ENCODE data around the gene STPG2.
"Not testable (repeated sequence)": the region's sequence is repeated elsewhere in the genome, so short reads cannot be mapped to it uniquely, and the experiment has no call there.

Gene STPG2

DNA sequence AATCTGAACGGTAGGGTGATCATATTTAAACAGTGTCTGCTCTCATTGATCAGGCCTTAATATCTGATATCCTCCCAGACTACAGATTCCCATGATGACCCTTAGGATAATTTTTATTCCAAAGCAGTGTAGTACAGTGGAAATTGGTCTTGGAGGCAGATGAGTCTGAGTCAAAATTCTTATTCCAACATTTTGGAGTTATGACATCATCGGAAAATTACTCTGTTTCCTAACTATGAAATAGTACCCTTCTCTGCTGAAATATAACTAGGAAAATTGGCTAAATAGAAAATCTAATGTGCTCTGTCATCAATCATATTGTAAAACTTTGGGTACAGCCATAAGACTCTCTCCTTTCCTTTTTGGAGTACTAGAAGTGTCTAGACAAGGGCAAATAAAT, 583.3 kb downstream of the STPG2 start:
- Histone ChIP-seq H3K36me3 (ENCODE audit: control insufficient read depth, insufficient read depth, low read length) (no peaks in the 10 kb centered on the region), H3K9me3 (ENCODE audit: control insufficient read depth, low read length) (no peaks in the 10 kb centered on the region), H3K27ac (ENCODE audit: insufficient read depth, low read length, poor library complexity, severe bottlenecking) (no peak overlapping the region), H3K4me1 (ENCODE audit: control insufficient read depth, insufficient read depth, low read length, poor library complexity, severe bottlenecking) (no peaks in the 10 kb centered on the region), H3K4me3 (ENCODE audit: insufficient read depth, low read depth, low read length, poor library complexity, severe bottlenecking) (no peak overlapping the region), H3K27me3 (replicated peaks; ENCODE audit: control insufficient read depth, insufficient read depth, low read length, poor library complexity, severe bottlenecking) (no peaks in the 10 kb centered on the region)
- no peak for DNase-seq

DNA sequence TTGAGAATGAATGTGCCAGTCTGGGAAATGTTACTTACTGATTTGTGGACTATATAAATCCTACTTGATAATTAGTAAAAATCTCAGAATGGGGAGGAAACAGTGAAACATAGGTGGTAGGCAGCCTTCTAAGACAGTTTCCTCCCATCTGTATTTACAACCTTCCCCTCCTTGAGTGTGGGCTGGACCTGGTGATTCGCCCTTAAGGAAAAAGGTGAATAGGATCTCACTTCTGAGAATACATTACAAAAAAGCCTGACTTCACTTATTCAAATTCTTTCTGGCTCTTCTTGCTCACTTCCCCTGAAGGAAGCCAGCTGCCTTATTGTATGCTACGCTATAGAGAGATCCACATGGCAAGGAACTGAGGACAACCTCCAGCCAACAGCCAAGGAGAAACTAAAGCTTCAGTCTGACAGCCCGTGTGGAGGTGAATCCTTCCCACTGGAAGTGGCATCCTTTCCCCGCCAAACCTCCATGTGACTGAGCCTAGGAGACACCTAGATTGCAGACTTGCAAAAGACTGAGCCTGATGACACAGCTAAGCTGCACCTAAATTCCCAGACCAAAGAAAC, 585.0 kb downstream of the STPG2 start:
- DNase-seq = no peak
- H3K4me1 ChIP-seq (ENCODE audit: control insufficient read depth, insufficient read depth, low read length, poor library complexity, severe bottlenecking) = no peaks in the 10 kb centered on the region
- no peaks in the 10 kb centered on the region for H3K36me3 ChIP-seq (ENCODE audit: control insufficient read depth, insufficient read depth, low read length)
- H3K4me3 ChIP-seq (ENCODE audit: insufficient read depth, low read depth, low read length, poor library complexity, severe bottlenecking) = no peak overlapping the region
- H3K27ac ChIP-seq (ENCODE audit: insufficient read depth, low read length, poor library complexity, severe bottlenecking) = no peak overlapping the region
- H3K9me3 ChIP-seq (ENCODE audit: control insufficient read depth, low read length) = no peaks in the 10 kb centered on the region
- H3K27me3 ChIP-seq (replicated peaks; ENCODE audit: control insufficient read depth, insufficient read depth, low read length, poor library complexity, severe bottlenecking) = no peaks in the 10 kb centered on the region

DNA sequence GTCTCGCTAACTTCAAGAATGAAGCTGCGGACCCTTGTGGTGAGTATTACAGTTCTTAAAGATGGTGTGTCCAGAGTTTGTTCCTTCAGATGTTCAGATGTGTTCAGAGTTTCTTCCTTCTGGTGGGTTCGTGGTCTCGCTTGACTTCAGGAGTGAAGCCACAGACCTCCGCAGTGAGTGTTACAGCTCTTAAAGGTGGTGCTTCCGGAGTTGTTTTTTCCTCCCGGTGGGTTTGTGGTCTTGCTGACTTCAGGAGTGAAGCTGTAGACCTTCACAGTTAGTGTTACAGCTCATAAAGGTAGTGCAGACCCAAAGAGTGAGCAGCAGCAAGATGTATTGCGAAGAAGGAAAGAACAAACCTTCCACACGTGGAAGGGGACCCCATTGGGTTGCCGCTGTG, 592.6 kb downstream of the STPG2 start:
- H3K4me1 ChIP-seq (ENCODE audit: control insufficient read depth, insufficient read depth, low read length, poor library complexity, severe bottlenecking); H3K9me3 ChIP-seq (ENCODE audit: control insufficient read depth, low read length); H3K27ac ChIP-seq (ENCODE audit: insufficient read depth, low read length, poor library complexity, severe bottlenecking); H3K36me3 ChIP-seq (ENCODE audit: control insufficient read depth, insufficient read depth, low read length); H3K27me3 ChIP-seq (replicated peaks; ENCODE audit: control insufficient read depth, insufficient read depth, low read length, poor library complexity, severe bottlenecking); DNase-seq; H3K4me3 ChIP-seq (ENCODE audit: insufficient read depth, low read depth, low read length, poor library complexity, severe bottlenecking): not testable (repeated sequence)

DNA sequence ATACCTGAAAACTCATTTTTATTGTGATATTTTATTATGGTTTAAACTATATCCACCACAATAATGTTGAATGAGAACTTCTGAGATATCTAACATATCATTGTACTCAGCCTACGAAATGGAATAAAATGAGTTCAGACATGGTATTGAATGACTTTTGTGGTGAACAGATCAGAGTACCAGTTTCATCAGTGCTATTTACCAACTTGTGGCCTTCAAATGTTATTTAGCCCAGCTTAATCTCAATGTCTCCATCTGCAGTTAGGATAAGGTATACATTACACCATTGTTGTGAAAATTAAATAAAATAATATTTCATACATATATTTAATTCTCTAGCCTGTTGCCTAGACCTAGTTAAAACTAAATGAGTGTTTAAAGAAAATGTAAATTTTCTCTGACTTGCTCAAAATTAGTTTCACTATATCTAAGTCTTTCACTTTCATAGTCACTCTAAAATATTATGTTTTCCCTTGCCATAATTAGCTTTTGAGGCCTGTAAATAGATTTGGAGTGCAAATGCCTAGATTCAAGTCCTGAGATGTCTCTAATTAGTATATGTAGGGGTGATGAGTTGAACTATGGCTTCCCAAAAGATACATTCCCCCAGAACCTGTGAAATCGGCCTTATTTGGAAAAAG, 594.2 kb downstream of the STPG2 start:
- no peak for DNase-seq
- Histone ChIP-seq H3K4me1 (ENCODE audit: control insufficient read depth, insufficient read depth, low read length, poor library complexity, severe bottlenecking) (no peaks in the 10 kb centered on the region), H3K9me3 (ENCODE audit: control insufficient read depth, low read length) (no peaks in the 10 kb centered on the region)

DNA sequence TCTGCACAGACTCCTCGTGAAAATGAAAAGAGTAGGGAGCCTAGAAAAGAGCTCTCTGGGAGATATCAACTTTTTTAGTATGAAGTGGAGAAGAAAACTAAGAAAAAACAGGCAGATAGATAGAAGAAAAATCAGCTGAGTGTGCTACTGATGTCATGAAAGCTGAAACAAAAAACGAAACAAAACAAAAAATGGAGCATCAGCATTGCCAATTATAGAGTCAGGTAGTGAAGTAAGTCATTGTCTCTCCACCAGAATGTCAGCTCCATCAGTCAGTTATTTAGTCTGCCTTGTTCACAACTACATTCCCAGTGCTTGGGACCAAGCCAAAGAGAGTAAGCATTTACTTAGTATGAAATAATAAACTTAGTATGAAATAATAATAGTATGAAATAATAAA, 595.1 kb downstream of the STPG2 start:
- Histone ChIP-seq H3K4me1 (ENCODE audit: control insufficient read depth, insufficient read depth, low read length, poor library complexity, severe bottlenecking) (no peaks in the 10 kb centered on the region), H3K27ac (ENCODE audit: insufficient read depth, low read length, poor library complexity, severe bottlenecking) (no peak overlapping the region), H3K27me3 (replicated peaks; ENCODE audit: control insufficient read depth, insufficient read depth, low read length, poor library complexity, severe bottlenecking) (no peaks in the 10 kb centered on the region), H3K4me3 (ENCODE audit: insufficient read depth, low read depth, low read length, poor library complexity, severe bottlenecking) (no peak overlapping the region), H3K9me3 (ENCODE audit: control insufficient read depth, low read length) (no peaks in the 10 kb centered on the region), H3K36me3 (ENCODE audit: control insufficient read depth, insufficient read depth, low read length) (no peaks in the 10 kb centered on the region)
- DNase-seq = no peak

More for the DNA sequence above, 594.2 kb downstream of the STPG2 start:
- Histone ChIP-seq H3K27me3 (replicated peaks; ENCODE audit: control insufficient read depth, insufficient read depth, low read length, poor library complexity, severe bottlenecking) (no peaks in the 10 kb centered on the region), H3K4me3 (ENCODE audit: insufficient read depth, low read depth, low read length, poor library complexity, severe bottlenecking) (no peak overlapping the region), H3K36me3 (ENCODE audit: control insufficient read depth, insufficient read depth, low read length) (no peaks in the 10 kb centered on the region), H3K27ac (ENCODE audit: insufficient read depth, low read length, poor library complexity, severe bottlenecking) (no peak overlapping the region)

DNA sequence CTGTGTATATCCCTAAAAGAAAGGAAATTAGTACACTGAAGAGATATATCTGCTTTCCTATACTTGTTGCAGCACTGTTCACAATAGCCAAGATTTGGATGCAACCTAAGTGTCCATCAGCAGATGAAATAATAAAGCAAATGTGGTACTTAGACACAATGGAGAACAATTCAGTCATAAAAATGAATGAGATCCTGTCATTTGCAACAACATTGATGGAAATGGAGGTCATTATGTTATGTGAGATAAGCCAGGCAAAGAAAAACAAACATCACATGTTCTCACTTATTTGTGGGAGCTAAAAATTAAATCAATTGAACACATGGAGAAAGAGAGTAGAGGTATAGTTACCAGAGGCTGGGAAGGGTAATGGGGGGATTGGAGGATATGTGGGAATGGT, 611.9 kb downstream of the STPG2 start:
- no peaks in the 10 kb centered on the region for H3K27me3 ChIP-seq (replicated peaks; ENCODE audit: control insufficient read depth, insufficient read depth, low read length, poor library complexity, severe bottlenecking)
- no peaks in the 10 kb centered on the region for H3K4me1 ChIP-seq (ENCODE audit: control insufficient read depth, insufficient read depth, low read length, poor library complexity, severe bottlenecking)
- H3K36me3 ChIP-seq (ENCODE audit: control insufficient read depth, insufficient read depth, low read length) = no peaks in the 10 kb centered on the region
- DNase-seq = no peak
- H3K4me3 ChIP-seq (ENCODE audit: insufficient read depth, low read depth, low read length, poor library complexity, severe bottlenecking) = no peak overlapping the region
- H3K27ac ChIP-seq (ENCODE audit: insufficient read depth, low read length, poor library complexity, severe bottlenecking) = no peak overlapping the region
- H3K9me3 ChIP-seq (ENCODE audit: control insufficient read depth, low read length) = no peaks in the 10 kb centered on the region

DNA sequence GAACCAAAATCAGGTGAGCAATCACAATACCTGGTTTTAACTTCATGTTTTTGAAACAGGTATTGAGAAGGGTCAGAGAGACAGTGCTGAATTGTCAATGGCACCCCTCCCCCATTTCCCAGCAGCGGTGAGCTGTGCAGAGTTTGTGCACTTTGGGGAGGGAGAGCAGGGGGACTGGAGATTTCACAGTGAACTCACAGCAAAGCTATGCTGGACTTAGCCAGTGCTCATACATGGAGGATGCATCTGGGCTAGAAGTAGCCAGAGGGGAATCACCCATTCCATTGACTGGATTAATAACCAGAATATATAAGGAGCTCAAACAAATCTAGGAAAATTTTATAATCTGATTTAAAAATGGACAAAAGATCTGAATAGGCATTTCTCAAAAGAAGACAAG, 612.6 kb downstream of the STPG2 start:
- Histone ChIP-seq H3K36me3 (ENCODE audit: control insufficient read depth, insufficient read depth, low read length) (no peaks in the 10 kb centered on the region), H3K4me1 (ENCODE audit: control insufficient read depth, insufficient read depth, low read length, poor library complexity, severe bottlenecking) (no peaks in the 10 kb centered on the region), H3K27ac (ENCODE audit: insufficient read depth, low read length, poor library complexity, severe bottlenecking) (no peak overlapping the region), H3K9me3 (ENCODE audit: control insufficient read depth, low read length) (no peaks in the 10 kb centered on the region), H3K27me3 (replicated peaks; ENCODE audit: control insufficient read depth, insufficient read depth, low read length, poor library complexity, severe bottlenecking) (no peaks in the 10 kb centered on the region), H3K4me3 (ENCODE audit: insufficient read depth, low read depth, low read length, poor library complexity, severe bottlenecking) (no peak overlapping the region)
- DNase-seq = no peak

DNA sequence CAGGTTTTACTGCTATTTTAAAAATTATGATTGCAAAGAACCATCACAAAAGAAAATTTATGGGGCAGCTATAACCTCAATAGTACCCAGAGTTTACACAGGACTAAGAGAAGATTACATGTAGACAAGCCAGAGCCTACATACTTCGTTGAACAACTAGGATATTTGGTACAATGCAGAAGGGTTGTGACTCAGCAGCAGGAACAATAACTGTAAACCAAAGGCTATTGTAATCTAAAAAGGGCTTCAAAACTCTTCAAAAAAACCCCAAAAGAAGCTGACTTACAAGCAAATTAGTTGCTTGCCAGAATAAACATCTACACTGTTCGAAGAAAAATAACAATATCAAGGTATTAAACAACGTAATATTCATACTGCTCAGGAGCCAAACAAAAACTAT, 618.0 kb downstream of the STPG2 start:
- Histone ChIP-seq H3K36me3 (ENCODE audit: control insufficient read depth, insufficient read depth, low read length) (no peaks in the 10 kb centered on the region), H3K27me3 (replicated peaks; ENCODE audit: control insufficient read depth, insufficient read depth, low read length, poor library complexity, severe bottlenecking) (no peaks in the 10 kb centered on the region), H3K4me1 (ENCODE audit: control insufficient read depth, insufficient read depth, low read length, poor library complexity, severe bottlenecking) (no peaks in the 10 kb centered on the region), H3K4me3 (ENCODE audit: insufficient read depth, low read depth, low read length, poor library complexity, severe bottlenecking) (no peak overlapping the region), H3K27ac (ENCODE audit: insufficient read depth, low read length, poor library complexity, severe bottlenecking) (no peak overlapping the region), H3K9me3 (ENCODE audit: control insufficient read depth, low read length) (no peaks in the 10 kb centered on the region)
- DNase-seq = no peak

DNA sequence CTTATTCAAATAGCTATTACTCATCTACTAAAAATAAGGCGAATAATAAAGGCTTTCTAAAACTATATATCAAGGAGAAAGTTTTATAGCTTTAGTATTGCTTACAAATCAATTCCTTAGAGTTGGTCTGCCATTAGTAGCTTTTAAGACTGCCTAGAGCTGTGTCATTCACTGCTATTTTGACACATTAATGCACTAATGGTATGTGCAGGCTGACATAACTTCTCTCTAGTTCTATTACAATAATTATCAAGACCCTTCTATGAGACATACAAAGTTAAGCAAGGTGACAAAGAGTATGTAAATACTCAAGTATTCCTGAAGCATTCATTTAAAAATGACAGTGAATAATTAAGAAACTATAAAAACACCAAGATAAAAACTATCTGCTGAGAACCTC, 625.3 kb downstream of the STPG2 start:
- no peak overlapping the region for H3K27ac ChIP-seq (ENCODE audit: insufficient read depth, low read length, poor library complexity, severe bottlenecking)
- H3K27me3 ChIP-seq (replicated peaks; ENCODE audit: control insufficient read depth, insufficient read depth, low read length, poor library complexity, severe bottlenecking) = no peaks in the 10 kb centered on the region
- H3K4me3 ChIP-seq (ENCODE audit: insufficient read depth, low read depth, low read length, poor library complexity, severe bottlenecking) = no peak overlapping the region
- H3K9me3 ChIP-seq (ENCODE audit: control insufficient read depth, low read length) = no peaks in the 10 kb centered on the region
- DNase-seq = no peak
- H3K36me3 ChIP-seq (ENCODE audit: control insufficient read depth, insufficient read depth, low read length) = no peaks in the 10 kb centered on the region
- no peaks in the 10 kb centered on the region for H3K4me1 ChIP-seq (ENCODE audit: control insufficient read depth, insufficient read depth, low read length, poor library complexity, severe bottlenecking)

DNA sequence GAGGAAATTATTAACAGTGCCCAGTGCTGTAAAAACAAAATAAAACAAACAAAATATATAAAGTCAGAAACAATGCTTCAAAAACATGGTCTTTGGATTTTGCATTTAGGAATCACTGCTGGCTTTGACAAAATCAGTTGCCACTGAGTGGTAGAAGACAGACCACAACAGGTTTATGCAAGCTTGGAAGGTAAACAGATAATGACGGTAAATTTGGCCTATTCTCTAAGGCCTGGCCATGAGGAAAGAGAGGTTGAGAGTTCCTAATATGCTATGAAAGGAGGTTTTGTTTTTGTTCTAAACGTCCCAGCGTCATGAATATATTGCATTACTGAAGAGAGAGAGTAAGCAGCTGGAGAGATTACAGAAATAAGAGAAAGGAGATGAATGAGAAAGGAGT, 629.4 kb downstream of the STPG2 start:
- Histone ChIP-seq H3K36me3 (ENCODE audit: control insufficient read depth, insufficient read depth, low read length) (no peaks in the 10 kb centered on the region), H3K4me1 (ENCODE audit: control insufficient read depth, insufficient read depth, low read length, poor library complexity, severe bottlenecking) (no peaks in the 10 kb centered on the region), H3K27ac (ENCODE audit: insufficient read depth, low read length, poor library complexity, severe bottlenecking) (no peak overlapping the region), H3K4me3 (ENCODE audit: insufficient read depth, low read depth, low read length, poor library complexity, severe bottlenecking) (no peak overlapping the region), H3K9me3 (ENCODE audit: control insufficient read depth, low read length) (no peaks in the 10 kb centered on the region), H3K27me3 (replicated peaks; ENCODE audit: control insufficient read depth, insufficient read depth, low read length, poor library complexity, severe bottlenecking) (no peaks in the 10 kb centered on the region)
- no peak for DNase-seq
